Measurements from ENCODE around the gene FAM117B.

The FAM117B gene

DNA sequence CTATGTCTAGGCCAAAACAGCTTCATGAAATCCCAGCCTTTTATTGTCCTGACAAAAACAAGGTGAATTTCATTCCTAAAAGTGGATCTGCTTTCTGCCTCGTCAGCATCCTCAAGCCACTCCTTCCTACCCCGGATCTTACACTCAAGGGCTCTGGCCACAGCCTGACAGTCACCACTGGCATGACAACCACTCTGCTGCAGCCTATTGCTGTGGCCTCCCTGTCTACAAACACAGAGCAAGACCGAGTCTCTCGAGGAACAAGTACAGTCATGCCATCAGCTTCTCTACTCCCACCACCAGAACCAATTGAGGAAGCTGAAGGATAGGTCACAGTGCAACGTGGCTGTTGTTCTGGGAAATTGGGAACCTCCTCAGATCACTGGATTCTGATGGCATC, 130.7 kb downstream of the FAM117B start:
- H3K4me3 ChIP-seq (ENCODE audit: low read length), result no peak overlapping the region
- DNase-seq (ENCODE audit: low read depth), result no peak
- TF ChIP-seq, protein P1, sequence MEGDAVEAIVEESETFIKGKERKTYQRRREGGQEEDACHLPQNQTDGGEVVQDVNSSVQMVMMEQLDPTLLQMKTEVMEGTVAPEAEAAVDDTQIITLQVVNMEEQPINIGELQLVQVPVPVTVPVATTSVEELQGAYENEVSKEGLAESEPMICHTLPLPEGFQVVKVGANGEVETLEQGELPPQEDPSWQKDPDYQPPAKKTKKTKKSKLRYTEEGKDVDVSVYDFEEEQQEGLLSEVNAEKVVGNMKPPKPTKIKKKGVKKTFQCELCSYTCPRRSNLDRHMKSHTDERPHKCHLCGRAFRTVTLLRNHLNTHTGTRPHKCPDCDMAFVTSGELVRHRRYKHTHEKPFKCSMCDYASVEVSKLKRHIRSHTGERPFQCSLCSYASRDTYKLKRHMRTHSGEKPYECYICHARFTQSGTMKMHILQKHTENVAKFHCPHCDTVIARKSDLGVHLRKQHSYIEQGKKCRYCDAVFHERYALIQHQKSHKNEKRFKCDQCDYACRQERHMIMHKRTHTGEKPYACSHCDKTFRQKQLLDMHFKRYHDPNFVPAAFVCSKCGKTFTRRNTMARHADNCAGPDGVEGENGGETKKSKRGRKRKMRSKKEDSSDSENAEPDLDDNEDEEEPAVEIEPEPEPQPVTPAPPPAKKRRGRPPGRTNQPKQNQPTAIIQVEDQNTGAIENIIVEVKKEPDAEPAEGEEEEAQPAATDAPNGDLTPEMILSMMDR (conservative IDR thresholded peaks at IDR 0.05; ENCODE audit: low read length), result no peak

DNA sequence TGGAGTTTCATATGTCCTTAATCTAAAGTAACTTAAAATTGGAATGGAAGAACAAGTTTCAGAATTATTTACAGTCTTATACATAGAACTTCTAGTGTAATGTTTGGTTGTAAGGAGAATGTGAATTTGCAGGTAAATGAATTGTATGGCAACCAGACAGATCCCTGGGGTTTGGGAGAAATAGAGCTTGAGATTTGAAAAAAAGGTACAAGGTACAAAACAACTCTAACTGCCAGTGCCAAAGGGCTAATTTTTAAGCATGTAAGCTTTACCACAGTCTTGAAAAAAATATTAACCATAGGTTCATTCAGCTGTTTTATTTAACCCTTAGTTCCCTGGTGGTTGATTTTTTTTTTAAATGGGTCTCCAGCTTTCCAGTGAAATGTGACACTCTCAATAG, 133.5 kb downstream of the FAM117B start:
- TF ChIP-seq, protein P1 (conservative IDR thresholded peaks at IDR 0.05; ENCODE audit: low read length), result no peak

DNA sequence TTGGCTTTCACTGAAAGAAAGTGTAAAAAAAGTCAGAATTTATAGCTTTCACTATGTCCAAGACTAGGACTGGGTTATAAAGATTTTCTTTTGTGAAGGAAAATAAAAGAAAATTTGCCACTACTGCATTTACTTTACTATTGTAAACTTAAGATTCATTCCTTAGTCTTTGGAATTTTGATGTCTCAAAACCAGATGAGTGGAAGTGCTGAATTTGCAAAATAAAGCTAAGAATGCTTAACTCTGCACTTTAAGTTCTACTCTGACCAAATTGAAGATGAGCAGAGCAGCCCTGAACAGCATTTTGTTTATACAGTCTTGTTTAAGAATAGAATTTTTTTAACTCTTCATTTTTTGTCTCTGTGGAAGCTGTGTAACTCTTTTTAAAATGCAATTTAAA, 134.4 kb downstream of the FAM117B start:
- no peak for DNase-seq (ENCODE audit: low read depth)
- H3K4me3 ChIP-seq (ENCODE audit: low read length), result no peak overlapping the region
- TF ChIP-seq, protein P1 (conservative IDR thresholded peaks at IDR 0.05; ENCODE audit: low read length), result no peak

More for the DNA sequence above, 133.5 kb downstream of the FAM117B start:
- H3K4me3 ChIP-seq (ENCODE audit: low read length), result no peak overlapping the region
- no peak for DNase-seq (ENCODE audit: low read depth)

DNA sequence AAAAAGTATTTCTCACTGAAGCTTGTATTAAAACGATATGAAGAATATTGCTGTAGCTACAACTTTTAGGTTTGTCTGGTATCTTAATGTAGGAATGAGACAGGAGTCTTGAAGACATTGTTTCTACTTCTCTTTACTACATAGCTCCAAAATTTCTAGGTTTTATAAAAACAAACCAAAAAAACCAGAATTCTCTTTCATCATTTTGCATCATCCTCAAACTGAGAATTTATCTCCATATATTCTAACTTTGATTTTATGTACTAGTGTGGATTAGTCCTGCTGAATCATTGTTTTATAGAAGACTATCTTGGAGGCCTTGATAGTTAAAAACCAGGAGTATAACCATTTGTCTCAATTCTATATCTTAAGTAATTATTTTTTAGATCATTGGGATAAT, 136.6 kb downstream of the FAM117B start:
- no peak overlapping the region for H3K4me3 ChIP-seq (ENCODE audit: low read length)
- TF ChIP-seq, protein P1 (conservative IDR thresholded peaks at IDR 0.05; ENCODE audit: low read length), result no peak
- no peak for DNase-seq (ENCODE audit: low read depth)

DNA sequence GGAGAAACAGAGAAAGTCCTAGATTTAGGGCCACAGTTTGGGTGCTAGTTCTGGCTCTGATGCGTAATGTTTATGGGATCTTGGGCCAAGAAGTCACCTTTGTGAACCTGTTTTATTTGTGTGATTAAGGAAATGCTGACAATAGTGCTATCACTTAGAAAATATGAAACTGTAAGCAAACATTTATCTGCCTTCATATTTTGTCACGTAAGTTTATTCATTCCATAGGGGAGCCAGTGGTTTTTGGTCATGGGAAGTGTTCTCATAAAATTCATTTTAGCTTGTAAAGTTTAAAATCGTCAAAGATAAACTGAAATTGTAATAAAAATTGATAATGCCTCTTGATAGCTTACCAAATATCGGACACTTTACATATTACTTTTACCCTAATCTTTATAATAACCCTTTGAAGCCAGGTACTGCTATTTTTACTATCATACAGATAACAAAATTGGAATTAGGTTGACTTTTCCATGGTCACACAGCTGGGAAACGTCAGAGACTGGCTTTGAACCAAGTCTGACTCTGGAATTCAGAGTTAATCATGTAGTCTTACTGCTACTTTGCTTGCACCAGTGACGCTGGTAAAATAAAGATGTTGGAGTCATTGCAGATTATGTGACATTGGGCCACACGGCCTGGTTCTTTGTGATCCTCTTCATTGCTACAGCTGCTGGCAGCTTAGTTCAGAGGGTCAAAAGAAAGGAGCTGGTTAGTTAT, 137.1 kb downstream of the FAM117B start:
- DNase-seq (ENCODE audit: low read depth), result peak; percentile 11
- TF ChIP-seq, protein P1 (conservative IDR thresholded peaks at IDR 0.05; ENCODE audit: low read length), result no peak
- H3K4me3 ChIP-seq (ENCODE audit: low read length), result no peak overlapping the region

DNA sequence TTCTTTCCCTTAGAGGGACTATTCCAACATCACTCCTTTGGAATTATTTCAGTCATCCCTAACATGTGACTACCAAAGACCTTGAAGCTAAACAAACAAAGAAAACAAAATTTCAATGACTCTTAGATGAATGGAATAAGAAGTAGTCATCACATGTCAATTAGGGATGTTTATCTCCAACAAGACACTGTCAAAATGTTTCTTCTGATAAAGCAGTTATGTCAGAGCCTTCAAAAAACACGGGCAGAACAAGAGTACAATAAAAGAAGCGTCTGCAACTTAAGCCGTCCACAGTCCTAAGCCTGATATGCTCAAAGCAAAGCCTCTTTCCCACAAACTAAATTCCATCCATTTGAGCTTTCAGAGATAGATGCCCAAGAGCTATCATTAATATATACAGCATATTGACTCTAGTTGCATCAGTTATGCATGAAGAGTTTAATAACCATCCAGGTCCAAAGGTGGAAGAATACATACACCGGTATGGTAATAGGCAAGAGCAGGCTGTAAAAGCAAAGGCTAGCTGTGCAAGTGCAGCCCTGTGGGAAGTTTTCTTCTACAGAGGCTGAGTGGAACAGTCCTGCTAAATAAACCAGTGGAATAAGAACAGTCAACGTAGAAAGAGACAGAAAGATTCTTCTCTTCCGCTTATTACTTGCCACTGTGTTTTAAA, 138.7 kb downstream of the FAM117B start:
- DNase-seq (ENCODE audit: low read depth), result no peak
- H3K4me3 ChIP-seq (ENCODE audit: low read length), result no peak overlapping the region
- TF ChIP-seq, protein P1 (conservative IDR thresholded peaks at IDR 0.05; ENCODE audit: low read length), result no peak

DNA sequence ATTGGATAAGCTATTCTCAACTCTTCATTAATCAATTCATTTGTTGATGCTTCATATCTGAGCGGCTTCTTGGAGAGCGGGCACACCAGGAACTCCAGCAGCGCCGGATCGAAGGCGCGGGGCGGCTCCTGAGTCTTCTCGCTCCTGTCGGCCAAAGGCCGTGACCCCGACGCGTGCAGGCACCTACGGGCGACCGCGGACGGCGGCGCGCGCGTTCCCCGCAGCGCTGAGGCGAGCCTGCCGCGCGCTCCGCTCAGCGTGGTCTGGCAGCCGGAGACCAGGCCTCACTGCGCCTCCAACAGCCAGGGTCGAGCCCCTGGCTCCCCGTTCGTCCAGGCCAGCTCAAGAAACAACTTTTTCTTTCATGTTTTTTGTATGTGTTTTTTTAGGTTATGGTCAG, 139.3 kb downstream of the FAM117B start:
- TF ChIP-seq, protein P1 (conservative IDR thresholded peaks at IDR 0.05; ENCODE audit: low read length), result no peak
- H3K4me3 ChIP-seq (ENCODE audit: low read length), result no peak overlapping the region
- DNase-seq (ENCODE audit: low read depth), result no peak

Data from AG10803 (cell line).